A673 (cell line): ENCODE results near the gene CRK.
"Not testable (repeated sequence)": the region's sequence is repeated elsewhere in the genome, so short reads cannot be mapped to it uniquely, and the experiment has no call there.

ENCODE experiments used
- CTCF ChIP-seq: fragments of 300-800, 200-600 bp; sonication (generic); conservative IDR thresholded peaks from 2 replicates; pipeline ENCODE4 v1.5.1; 2017; ENCODE audit warnings: low read depth, mild to moderate bottlenecking, antibody characterized with exemption, low read length, moderate library complexity, mixed read lengths
- EZH2 ChIP-seq: fragments of 200-600 bp; sonication (generic); IDR thresholded peaks from 2 replicates; pipeline ENCODE4 v1.6.1; 2017; ENCODE audit warnings: borderline replicate concordance, low read depth, mild to moderate bottlenecking, mixed read lengths, antibody characterized with exemption, low read length; ENCODE audit not compliant: poor library complexity, severe bottlenecking

GRCh38 chr17:1378476-1378860 lies 77.6 kb downstream of the CRK start:
- not testable (repeated sequence) for TF ChIP-seq CTCF, EZH2
